GM20000 (cell line): Measurements from ENCODE around the gene RPS6KC1.
"Not testable (repeated sequence)": the region's sequence is repeated elsewhere in the genome, so short reads cannot be mapped to it uniquely, and the experiment has no call there.

ENCODE experiments used
- DNase-seq: peaks from one replicate; pipeline ENCODE4 v3.0.0; 2012; ENCODE audit warnings: low spot score
- TF ChIP-seq, protein P1 (sequence below): IDR thresholded peaks from 2 replicates; pipeline ENCODE4 v1.5.1; 2012; ENCODE audit warnings: mild to moderate bottlenecking, control low read depth; ENCODE audit errors: extremely low read depth, missing control alignments

Gene RPS6KC1

DNA sequence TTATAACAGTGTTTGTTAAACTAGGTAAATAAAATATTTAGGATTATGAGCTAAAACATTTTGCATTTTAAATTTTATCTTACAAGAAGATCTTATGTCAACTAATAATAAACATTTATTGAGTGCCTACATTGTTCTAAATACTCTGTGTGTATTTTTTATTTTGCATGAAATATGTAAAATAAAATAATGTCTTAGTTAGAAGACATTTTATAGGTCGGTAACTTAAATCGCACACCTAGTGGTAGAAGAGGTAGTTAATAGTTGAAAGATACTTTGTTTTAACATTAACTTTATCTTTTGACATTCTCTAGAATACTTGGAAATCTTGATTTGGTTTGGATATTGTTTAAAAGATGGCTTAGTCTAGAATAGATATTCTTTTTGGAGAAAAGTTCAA lies 60.5 kb downstream of the RPS6KC1 start:
- no peak for DNase-seq
- TF ChIP-seq, protein P1, sequence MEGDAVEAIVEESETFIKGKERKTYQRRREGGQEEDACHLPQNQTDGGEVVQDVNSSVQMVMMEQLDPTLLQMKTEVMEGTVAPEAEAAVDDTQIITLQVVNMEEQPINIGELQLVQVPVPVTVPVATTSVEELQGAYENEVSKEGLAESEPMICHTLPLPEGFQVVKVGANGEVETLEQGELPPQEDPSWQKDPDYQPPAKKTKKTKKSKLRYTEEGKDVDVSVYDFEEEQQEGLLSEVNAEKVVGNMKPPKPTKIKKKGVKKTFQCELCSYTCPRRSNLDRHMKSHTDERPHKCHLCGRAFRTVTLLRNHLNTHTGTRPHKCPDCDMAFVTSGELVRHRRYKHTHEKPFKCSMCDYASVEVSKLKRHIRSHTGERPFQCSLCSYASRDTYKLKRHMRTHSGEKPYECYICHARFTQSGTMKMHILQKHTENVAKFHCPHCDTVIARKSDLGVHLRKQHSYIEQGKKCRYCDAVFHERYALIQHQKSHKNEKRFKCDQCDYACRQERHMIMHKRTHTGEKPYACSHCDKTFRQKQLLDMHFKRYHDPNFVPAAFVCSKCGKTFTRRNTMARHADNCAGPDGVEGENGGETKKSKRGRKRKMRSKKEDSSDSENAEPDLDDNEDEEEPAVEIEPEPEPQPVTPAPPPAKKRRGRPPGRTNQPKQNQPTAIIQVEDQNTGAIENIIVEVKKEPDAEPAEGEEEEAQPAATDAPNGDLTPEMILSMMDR: no peak

DNA sequence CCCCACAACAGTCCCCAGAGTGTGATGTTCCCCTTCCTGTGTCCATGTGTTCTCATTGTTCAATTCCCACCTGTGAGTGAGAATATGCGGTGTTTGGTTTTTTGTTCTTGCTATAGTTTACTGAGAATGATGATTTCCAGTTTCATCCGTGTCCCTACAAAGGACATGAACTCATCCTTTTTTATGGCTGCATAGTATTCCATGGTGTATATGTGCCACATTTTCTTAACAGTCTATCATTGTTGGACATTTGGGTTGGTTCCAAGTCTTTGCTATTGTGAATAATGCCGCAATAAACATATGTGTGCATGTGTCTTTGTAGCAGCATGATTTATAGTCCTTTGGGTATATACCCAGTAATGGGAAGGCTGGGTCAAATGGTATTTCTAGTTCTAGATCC lies 61.7 kb downstream of the RPS6KC1 start:
- DNase-seq: not testable (repeated sequence)

DNA sequence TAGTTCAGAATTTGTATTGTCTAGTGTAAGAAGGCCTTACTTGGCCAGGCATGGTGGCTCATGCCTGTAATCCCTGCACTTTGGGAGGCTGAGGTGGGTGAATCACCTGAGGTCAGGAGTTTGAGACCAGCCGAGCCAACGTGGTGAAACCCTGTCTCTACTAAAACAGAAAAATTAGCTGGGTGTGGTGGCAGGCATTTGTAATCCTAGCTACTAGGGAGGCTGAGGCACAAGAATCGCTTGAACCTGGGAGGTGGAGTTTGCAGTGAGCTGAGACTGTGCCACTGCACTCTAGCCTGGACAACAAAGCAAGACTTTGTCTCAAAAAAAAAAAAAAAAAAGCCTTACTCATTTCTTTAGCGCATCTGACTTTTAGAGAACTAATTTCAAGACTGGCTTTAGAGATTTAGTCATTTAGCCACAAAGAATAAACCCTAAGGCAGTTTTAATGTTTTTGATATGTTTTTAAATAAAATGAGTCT lies 66.7 kb downstream of the RPS6KC1 start:
- DNase-seq: not testable (repeated sequence)

DNA sequence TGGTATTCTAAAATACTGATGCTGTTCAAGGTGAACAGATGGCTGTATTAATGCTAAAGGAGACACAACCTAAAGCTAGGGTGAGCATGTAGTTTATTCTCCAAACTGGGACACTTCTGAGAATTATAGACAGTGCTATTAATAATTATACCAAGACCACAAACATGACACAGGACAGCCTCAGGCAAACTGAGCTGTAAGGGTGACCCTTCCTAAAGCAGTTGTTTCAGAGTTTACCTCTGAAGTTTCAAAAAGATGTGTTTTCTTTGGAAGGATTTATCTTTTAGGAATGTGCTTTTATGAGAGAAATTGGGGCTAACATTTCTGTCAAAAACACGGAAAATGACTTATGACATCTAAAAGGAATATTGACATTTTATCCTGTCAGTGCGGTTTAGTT lies 68.8 kb downstream of the RPS6KC1 start:
- TF ChIP-seq, protein P1: no peak
- no peak for DNase-seq

DNA sequence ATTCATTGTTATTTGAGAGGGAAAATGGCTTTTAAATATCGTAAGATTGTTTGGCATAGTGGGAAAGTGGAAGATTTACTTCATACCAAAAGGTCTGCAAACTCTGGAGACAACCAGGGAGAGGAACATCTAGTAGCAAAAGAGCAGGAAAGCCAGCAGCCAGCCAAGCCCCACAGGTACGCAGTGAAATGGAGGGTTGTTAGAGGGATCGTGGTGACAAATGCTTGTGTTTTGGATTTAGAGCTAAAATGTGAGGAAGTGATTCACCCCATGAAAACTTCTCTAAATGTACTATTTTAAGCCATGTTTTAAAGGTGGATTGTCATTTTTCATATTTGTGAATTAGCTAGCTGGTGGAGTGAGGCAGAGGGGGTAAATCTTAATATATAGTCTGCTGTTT lies 69.3 kb downstream of the RPS6KC1 start:
- TF ChIP-seq, protein P1: no peak
- DNase-seq: no peak

DNA sequence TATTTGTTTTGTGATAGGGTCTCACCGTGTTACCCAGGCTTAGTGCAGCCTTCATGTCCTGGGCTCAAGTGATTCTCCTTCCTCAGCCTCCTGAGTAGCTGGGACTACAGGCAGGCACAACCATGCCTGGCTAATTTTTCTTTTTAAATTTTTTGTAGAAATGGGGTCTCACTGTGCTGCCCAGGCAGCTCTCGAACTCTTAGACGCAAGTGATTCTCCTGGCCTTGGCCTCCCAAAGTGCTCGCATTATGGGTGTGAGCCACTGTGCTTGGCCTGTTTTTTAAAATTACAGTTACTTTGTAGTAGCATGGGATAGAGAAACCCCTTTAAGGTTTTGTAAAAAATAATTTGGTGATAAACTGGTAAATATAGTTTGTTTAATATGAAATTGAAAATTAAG lies 69.9 kb downstream of the RPS6KC1 start:
- DNase-seq: no peak

DNA sequence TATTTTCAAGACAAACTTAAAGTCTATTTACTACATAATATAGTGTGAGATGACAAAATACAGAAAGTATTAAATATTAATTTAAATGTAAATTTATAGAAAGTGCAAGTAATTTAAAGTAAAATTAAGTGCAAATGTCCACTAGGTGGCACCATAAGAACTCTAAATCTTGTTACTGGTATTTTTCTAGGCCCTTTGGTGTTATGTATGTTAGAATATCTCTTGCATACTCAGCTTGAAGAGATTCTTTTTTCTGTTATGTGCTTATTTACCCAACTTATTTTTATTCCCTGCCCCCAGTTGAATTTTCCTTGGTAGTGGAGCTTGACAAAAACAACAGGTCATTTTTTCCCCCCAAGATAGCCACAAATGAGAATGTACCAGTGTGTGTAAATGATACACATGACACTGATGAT lies 71.5 kb downstream of the RPS6KC1 start:
- DNase-seq: peak; percentile 7
- TF ChIP-seq, protein P1: no peak

More for the DNA sequence above, 69.9 kb downstream of the RPS6KC1 start:
- TF ChIP-seq, protein P1: no peak

DNA sequence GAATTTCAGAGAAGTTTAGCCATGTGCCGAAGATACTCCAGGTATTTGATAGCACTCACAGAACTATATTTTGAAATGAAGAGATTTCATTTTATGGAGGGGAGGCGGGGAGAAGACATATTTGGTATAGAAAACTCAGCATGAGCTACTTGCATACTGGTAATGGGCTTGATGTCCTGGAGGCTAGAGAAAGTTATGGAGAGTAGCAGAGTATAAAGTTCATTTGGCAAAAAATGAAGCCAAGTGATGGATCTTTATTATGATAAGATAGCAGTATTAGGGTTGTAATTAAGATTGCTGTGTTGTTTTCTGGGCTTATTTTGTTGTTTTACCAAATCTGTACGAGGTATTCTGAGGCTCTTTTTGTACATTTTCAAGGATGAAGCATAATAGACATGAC lies 72.0 kb downstream of the RPS6KC1 start:
- DNase-seq: no peak
- TF ChIP-seq, protein P1: no peak

DNA sequence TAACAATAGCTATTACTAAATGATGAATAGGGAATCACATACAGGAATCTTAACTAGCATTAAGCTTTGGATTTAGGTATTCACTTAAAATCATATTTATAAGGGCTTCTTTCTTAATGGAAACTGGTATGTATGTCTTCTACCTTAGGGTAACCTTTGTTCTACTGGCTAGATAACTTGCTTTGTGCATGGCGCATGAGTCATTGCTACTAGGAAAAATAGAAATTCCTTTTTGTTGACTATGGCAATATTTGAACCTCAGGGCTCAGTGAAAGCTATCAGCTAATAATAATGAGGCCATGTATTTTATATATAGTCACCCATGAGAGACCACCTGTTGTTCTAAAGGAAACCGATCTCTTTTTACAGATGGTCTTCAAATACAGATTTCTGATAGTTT lies 72.5 kb downstream of the RPS6KC1 start:
- DNase-seq: no peak
- TF ChIP-seq, protein P1: no peak
